SK-N-SH (cell line): ENCODE results near the gene KCNG4.

ENCODE experiments used
- CHD2 ChIP-seq: fragments of 150-350 bp; IDR thresholded peaks from 2 replicates; pipeline ENCODE4 v1.6.1; 2018; ENCODE audit warnings: low read length; ENCODE audit not compliant: partially characterized antibody
- ELF1 ChIP-seq: IDR thresholded peaks from 2 replicates; pipeline ENCODE4 v1.4.0; 2012
- GATA2 ChIP-seq: sonication (generic); formaldehyde crosslinking; IDR thresholded peaks from 2 replicates; pipeline ENCODE4 v1.5.0; 2020; ENCODE audit warnings: mild to moderate bottlenecking, missing genetic modification reagents
- JUND ChIP-seq: IDR thresholded peaks from 2 replicates; pipeline ENCODE4 v1.4.0; 2012
- MXI1 ChIP-seq: IDR thresholded peaks from 2 replicates; pipeline ENCODE4 v1.6.1; 2012; ENCODE audit warnings: mild to moderate bottlenecking, low read depth, low read length, improper control_type of control experiment
- POLR2AphosphoS5 ChIP-seq: IDR thresholded peaks from 2 replicates; pipeline ENCODE4 v1.6.1; 2012; ENCODE audit warnings: low read depth, low read length
- SIN3A ChIP-seq: IDR thresholded peaks from 2 replicates; pipeline ENCODE4 v1.6.1; 2012; ENCODE audit warnings: low read depth, mild to moderate bottlenecking, low read length, moderate library complexity, borderline replicate concordance
- TF ChIP-seq, protein P1 (sequence below): IDR thresholded peaks from 2 replicates; pipeline ENCODE4 v1.4.0; 2012; ENCODE audit warnings: low read depth, borderline replicate concordance
- TF ChIP-seq, protein P2 (sequence below): fragments of 200-600 bp; sonication (generic); IDR thresholded peaks from 2 replicates; pipeline ENCODE4 v1.6.1; 2017; ENCODE audit warnings: antibody characterized with exemption, mild to moderate bottlenecking, moderate library complexity
- TF ChIP-seq, protein P3 (sequence below): fragments of 150-350 bp; IDR thresholded peaks from 2 replicates; pipeline ENCODE4 v1.6.1; 2017; ENCODE audit warnings: antibody characterized with exemption, low read length, low read depth, borderline replicate concordance

DNA sequence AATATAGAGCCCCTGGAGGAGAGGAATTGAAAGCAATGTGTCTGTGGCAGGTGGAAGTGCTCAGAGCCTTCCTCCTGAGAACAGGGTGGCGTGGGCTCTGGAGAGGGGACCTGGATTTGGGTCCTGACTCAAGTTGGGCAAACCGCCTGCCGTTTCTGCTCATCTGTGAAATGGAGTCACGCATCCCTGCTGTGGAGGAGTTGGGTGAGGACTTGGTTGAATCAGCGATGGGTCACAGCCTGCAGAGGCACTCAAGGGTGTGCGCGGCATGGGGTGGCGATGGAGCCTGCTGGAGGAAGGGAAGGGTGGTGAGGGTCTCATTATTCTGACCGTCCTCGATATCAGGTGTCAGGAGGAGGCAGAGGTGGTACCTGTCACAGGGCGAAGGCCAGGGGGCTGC is 45.8 kb downstream of the KCNG4 start:
- TF ChIP-seq, protein P1, sequence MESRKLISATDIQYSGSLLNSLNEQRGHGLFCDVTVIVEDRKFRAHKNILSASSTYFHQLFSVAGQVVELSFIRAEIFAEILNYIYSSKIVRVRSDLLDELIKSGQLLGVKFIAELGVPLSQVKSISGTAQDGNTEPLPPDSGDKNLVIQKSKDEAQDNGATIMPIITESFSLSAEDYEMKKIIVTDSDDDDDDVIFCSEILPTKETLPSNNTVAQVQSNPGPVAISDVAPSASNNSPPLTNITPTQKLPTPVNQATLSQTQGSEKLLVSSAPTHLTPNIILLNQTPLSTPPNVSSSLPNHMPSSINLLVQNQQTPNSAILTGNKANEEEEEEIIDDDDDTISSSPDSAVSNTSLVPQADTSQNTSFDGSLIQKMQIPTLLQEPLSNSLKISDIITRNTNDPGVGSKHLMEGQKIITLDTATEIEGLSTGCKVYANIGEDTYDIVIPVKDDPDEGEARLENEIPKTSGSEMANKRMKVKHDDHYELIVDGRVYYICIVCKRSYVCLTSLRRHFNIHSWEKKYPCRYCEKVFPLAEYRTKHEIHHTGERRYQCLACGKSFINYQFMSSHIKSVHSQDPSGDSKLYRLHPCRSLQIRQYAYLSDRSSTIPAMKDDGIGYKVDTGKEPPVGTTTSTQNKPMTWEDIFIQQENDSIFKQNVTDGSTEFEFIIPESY, result no peak
- TF ChIP-seq CHD2 (no peak), GATA2 (CRISPR knock-in tag) (no peak), POLR2AphosphoS5 (no peak), ELF1 (no peak), JUND (no peak), SIN3A (no peak), MXI1 (no peak)
- TF ChIP-seq, protein P2, sequence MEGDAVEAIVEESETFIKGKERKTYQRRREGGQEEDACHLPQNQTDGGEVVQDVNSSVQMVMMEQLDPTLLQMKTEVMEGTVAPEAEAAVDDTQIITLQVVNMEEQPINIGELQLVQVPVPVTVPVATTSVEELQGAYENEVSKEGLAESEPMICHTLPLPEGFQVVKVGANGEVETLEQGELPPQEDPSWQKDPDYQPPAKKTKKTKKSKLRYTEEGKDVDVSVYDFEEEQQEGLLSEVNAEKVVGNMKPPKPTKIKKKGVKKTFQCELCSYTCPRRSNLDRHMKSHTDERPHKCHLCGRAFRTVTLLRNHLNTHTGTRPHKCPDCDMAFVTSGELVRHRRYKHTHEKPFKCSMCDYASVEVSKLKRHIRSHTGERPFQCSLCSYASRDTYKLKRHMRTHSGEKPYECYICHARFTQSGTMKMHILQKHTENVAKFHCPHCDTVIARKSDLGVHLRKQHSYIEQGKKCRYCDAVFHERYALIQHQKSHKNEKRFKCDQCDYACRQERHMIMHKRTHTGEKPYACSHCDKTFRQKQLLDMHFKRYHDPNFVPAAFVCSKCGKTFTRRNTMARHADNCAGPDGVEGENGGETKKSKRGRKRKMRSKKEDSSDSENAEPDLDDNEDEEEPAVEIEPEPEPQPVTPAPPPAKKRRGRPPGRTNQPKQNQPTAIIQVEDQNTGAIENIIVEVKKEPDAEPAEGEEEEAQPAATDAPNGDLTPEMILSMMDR, result no peak
- TF ChIP-seq, protein P3, sequence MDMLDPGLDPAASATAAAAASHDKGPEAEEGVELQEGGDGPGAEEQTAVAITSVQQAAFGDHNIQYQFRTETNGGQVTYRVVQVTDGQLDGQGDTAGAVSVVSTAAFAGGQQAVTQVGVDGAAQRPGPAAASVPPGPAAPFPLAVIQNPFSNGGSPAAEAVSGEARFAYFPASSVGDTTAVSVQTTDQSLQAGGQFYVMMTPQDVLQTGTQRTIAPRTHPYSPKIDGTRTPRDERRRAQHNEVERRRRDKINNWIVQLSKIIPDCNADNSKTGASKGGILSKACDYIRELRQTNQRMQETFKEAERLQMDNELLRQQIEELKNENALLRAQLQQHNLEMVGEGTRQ, result no peak
